ENCODE results near the gene FOXN4.

FOXN4 gene

DNA sequence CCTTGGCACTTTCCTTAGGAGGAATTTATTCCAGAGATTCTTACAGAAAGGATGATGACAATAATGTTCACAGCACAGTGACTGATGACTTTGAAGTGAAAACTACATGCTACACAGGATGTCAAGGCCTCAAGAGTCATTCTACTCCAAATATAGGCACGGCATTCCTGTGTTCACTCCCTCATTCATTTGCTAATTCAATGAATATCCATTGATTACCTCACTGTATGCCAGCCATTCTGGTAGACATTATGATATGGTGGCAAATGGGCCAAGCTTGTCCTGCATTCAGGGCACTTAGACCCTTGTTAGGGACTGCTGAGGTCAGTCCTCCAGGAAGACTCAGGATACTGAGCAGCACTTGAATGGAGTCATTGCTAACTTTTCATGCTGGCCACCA lies 48.0 kb downstream of the FOXN4 start:
- in situ Hi-C loops (cut with MboI; ENCODE audit: low sequenced_read_pairs), result no loop called here

DNA sequence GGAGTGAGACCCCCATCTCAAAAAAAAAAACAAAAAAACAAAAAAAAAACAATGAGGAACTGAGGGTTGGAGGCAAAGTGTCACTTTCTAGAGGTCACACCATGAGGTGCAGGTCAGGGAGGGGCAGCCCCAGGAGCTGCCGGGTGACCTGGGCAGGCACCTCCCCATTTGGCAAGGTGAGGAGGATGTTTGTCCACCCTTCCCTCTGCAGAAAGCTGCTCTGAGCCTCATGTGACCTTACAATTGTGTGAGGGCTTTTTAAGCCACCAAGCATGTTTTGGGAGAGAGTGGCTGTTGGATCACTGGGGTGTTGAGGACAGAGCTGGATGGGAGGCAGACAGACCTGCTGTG lies 49.6 kb downstream of the FOXN4 start:
- in situ Hi-C loops (cut with MboI; ENCODE audit: low sequenced_read_pairs), result no loop called here

DNA sequence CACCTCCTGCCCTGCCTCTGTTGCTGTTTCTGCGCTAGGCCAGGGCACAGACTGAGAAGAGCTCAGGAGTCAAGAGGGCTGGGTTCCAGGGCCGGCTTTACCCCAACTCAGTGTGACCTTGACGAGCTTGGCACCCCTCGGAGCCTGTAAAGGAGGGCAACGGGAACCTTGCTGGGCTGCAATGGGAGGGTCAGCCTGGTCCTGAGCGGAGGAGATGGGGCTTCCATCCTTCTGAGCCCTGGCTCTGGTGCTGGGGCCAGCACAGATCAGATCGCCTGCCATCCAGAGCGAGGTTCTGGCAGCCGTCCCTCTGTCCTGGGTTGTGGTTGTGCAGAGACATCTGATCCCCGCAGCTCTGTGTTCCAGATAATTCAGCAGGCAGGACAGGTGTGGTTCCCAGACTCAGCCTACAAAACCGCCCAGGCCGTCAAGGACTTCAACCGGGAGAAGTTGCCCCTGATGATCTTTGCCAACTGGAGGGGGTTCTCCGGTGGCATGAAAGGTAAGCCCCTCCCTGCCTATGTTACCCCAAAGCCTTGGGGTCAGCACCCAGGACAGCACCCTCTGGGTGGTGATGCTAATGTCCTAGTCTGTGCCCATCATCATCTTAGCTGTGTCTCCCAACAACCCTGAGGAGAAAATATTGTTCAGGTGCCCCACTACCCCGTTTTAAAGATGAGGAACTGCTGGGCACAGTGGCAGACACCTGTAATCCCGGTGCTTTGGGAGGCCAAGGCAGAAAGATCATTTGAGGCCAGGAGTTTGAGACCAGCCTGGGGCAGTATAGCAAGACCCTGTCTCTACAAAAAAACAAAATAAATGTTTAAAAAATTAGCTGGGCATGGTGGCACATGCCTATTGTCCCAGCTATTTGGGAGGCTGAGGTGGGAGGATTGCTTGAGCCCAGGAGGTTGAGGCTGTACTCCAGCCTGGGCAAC lies 50.2 kb downstream of the FOXN4 start:
- in situ Hi-C loops (cut with MboI; ENCODE audit: low sequenced_read_pairs), result no loop called here

- in situ Hi-C loops (cut with MboI; ENCODE audit: low sequenced_read_pairs), result no loop called here
Measured at GRCh38 chr12:109258201-109258600, 50.9 kb downstream of the FOXN4 start.

DNA sequence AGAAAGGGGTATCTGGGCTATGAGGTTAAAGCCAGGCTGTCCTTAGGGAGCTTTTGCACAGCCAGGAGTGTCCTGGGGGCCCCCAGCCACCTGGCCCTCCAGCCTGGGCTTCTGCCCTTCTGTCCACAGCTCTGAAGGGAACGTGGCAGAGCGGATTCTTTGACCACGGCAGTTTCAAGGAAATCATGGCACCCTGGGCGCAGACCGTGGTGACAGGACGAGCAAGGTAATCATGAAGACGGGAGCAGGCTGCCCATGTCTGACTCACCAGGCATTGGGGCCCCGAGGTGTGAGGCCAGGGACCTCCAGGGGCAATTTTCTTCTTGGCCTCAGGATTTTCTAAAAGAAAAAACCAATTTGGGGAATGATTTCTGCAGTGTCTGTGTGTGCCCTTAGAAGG lies 53.1 kb downstream of the FOXN4 start:
- in situ Hi-C loops (cut with MboI; ENCODE audit: low sequenced_read_pairs), result no loop called here

- in situ Hi-C loops (cut with MboI; ENCODE audit: low sequenced_read_pairs), result no loop called here
Measured at GRCh38 chr12:109255377-109255776, 53.7 kb downstream of the FOXN4 start.

DNA sequence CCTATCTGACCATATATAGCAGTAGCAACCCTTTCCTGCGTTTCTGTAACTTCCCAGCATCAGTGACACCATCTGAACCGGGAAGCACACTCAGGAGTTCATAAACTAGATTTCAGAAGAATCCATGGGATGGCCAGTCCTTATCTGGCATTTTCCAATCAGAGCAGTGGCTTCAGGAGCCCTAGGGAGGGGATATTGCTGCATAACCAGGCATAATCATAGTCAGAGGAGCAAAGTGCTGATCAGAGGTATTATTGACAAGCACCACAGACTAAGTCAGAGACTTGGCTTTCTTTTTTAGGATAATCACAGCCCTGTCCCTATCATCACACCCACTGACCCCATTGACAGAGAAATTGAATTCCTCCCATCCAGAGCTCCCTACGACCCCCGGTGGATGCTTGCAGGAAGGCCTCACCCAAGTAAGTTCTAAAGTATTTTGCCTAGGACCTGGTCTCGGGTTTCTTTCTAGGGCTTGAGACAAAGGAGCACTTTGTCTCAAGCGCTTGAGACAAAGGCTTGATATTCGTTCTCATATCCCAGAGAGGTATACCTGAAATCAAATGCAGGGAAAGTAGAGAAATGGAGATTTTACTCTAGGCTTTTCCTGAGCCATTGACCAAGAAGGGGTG lies 55.1 kb downstream of the FOXN4 start:
- in situ Hi-C loops (cut with MboI; ENCODE audit: low sequenced_read_pairs), result no loop called here

- in situ Hi-C loops (cut with MboI; ENCODE audit: low sequenced_read_pairs), result no loop called here
Measured at GRCh38 chr12:109252799-109253198, 56.3 kb downstream of the FOXN4 start.

GRCh38 chr12:109250523-109250922 lies 58.6 kb downstream of the FOXN4 start:
- in situ Hi-C loops (cut with MboI; ENCODE audit: low sequenced_read_pairs), result no loop called here

DNA sequence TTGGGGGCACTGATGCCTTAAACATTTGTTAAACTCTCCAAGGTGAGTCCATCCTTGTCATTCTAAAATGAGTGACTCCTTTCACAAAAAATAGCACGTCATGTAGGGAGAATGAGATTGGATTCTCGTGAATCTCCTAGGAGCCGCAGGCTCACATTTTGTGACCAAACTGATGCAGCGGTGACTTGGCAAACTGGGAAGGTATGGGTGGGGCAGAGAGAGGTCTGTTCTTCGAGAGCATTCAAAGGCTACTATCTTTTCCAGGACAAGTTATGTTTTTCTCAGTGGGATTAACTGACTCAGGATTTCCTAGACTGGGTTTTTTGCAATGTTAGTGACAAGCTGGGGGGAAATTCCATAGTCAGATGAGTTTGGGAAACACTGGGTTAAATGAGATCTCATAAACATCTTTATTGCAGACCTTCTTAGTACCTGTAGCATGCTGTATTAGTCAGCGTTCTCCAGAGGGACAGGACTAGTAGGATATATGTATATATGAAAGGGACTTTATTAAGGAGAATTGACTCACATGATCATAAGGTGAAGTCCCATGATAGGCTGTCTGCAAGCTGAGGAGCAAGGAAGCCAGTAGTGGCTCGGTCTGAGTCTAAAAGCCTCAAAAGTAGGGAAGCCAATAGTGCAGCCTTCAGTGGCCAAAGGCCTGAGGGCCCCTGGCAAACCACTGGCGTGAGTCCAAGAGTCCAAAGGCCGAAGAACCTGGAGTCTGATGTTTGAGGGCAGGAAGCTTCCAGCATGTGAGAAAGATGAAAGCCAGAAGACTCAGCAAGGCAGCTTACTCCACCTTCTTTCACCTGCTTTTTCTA lies 61.0 kb downstream of the FOXN4 start:
- in situ Hi-C loops (cut with MboI; ENCODE audit: low sequenced_read_pairs), result no loop called here

DNA sequence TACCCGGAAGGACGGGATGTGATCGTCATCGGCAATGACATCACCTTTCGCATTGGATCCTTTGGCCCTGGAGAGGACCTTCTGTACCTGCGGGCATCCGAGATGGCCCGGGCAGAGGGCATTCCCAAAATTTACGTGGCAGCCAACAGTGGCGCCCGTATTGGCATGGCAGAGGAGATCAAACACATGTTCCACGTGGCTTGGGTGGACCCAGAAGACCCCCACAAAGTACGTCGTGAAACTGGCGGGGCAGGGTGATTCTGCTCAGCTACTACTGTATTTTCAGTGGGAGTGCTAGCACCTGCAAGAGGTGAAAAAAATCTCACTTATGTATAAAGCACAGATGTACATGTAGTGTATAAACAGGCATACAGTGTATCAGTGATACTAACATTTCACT lies 62.9 kb downstream of the FOXN4 start:
- in situ Hi-C loops (cut with MboI; ENCODE audit: low sequenced_read_pairs), result no loop called here

- in situ Hi-C loops (cut with MboI; ENCODE audit: low sequenced_read_pairs), result no loop called here
Measured at GRCh38 chr12:109244073-109244472, 65.0 kb downstream of the FOXN4 start.

- in situ Hi-C loops (cut with MboI; ENCODE audit: low sequenced_read_pairs), result no loop called here
Measured at GRCh38 chr12:109241936-109242335, 67.1 kb downstream of the FOXN4 start.

DNA sequence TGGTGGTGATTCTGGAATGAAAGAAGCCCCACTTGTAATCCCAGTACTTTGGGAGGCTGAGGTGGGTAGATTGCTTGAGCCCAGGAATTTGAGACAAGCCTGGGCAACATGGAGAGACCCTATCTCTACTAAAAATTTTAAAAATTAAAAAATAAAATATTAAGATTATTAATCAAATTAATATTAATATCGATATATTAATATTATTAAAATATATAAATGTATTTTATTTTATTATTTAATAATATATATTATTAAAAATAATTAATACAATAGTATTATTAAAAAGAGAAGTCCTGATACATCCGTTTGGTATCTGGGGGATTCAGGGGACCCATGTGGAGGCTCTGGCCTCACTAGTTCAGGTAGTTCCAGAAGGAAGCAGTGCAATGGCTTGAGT lies 68.7 kb downstream of the FOXN4 start:
- in situ Hi-C loops (cut with MboI; ENCODE audit: low sequenced_read_pairs), result no loop called here

GRCh38 chr12:109239691-109240090 lies 69.4 kb downstream of the FOXN4 start:
- in situ Hi-C loops (cut with MboI; ENCODE audit: low sequenced_read_pairs), result no loop called here

DNA sequence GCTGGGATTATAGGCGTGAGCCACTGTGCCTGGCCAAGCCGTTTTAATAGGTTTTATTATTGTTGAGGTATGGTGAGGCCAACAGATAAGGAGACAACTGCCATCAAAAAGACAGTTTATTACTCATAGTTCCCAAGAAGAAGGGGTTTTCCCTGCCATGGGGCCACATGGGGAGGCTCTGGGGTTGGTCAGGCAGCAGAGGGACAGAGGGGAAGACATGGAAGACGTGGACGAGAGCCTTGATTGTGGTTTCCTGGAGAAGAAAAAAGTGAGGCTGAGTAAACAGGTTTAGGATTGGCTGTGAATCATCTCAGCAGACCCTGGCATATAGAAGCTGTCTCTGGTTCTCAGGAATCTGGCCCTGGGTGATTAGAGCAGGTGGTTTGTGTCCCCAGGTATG lies 69.9 kb downstream of the FOXN4 start:
- in situ Hi-C loops (cut with MboI; ENCODE audit: low sequenced_read_pairs), result no loop called here

DNA sequence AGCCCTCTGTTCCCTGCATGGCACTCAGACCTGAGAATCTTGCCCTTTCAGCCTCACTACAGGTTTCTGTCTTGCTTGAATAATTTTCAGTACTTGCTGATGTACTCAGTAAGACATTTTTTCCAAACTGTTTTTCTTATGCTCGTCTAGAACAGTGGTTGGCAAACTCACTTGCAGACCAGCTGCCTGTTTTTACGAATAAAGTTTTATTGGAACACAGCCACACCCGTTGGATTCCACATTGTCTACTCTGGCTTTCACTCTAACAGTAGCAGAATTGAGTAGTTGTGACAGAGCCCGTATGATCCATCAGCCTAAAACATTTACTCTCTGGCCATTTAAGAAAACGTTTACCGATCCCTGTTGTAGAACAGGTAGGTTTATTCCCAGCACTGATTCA lies 72.8 kb downstream of the FOXN4 start:
- in situ Hi-C loops (cut with MboI; ENCODE audit: low sequenced_read_pairs), result no loop called here

GRCh38 chr12:109234012-109234411 lies 75.1 kb downstream of the FOXN4 start:
- in situ Hi-C loops (cut with MboI; ENCODE audit: low sequenced_read_pairs), result no loop called here

- in situ Hi-C loops (cut with MboI; ENCODE audit: low sequenced_read_pairs), result no loop called here
Measured at GRCh38 chr12:109232731-109233130, 76.4 kb downstream of the FOXN4 start.

DNA sequence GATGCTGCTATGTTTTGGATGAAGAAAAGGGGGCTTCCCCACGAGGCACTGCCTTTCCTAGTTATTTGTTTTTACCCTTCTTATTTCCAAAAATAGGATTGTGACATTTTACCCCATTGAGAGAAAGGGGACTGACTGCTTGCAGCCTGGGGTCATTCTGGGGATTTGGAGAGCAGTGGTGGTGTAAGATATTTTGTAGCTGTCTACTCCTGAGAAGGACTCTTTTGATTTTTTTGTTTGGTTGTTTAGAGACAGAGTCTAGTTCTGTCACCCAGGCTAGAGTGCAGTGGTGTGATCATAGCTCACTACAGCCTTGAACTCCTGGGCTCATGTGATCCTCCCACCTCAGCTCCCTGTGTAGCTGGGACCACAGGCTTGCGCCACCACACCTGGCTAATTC lies 78.9 kb downstream of the FOXN4 start:
- in situ Hi-C loops (cut with MboI; ENCODE audit: low sequenced_read_pairs), result no loop called here

GRCh38 chr12:109228664-109229063 lies 80.4 kb downstream of the FOXN4 start:
- in situ Hi-C loops (cut with MboI; ENCODE audit: low sequenced_read_pairs), result no loop called here
